HG03066 (cell line): ENCODE data around the gene CHST11.
A peak's percentile ranks its signal among the peaks of the same experiment; 100 is the strongest.

ENCODE experiments used
- ATAC-seq: cut with Tn5 transposase; IDR thresholded peaks from one replicate; pipeline ENCODE4 v1.9.1; 2021; ENCODE audit warnings: low read depth; ENCODE audit not compliant: unreplicated experiment

CHST11 gene

DNA sequence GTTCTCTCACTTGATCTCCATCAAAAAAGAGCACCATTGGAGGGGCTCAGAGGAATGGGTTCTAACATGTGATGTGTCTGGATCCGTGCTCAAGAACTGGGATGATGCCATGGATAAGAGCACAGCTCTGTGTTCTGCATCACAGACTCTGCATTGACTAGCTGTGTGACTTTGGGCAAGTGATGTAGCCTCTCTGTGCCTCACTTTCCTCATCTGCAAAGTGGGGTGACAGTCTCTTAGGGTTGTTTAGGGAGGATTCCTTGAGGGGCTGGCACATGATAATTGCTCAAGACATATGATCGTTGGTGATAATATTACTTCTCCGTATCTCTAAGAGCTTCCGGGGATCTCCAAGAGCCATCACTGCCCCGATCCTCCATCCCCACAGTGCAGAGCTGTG is 202.3 kb downstream of the CHST11 start:
- no peak for ATAC-seq

DNA sequence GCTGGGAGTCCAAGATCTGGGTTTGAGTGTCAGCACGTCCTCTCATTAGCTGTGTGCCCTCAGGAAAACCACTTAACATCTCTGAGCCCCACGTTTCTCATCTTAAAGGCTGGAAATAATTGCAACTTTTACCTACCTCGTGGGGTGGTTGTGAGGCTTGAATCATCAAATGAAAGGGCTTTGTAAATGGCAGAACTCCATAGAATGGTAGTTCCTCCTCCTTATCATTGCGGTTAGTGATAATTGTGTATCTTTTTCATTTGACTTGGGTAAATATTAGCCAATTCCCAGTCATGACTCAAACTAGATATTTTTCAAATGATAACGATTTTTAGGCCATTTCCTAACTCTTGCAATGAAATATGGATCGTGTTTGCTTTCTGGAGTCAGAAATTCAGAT is 205.5 kb downstream of the CHST11 start:
- no peak for ATAC-seq

DNA sequence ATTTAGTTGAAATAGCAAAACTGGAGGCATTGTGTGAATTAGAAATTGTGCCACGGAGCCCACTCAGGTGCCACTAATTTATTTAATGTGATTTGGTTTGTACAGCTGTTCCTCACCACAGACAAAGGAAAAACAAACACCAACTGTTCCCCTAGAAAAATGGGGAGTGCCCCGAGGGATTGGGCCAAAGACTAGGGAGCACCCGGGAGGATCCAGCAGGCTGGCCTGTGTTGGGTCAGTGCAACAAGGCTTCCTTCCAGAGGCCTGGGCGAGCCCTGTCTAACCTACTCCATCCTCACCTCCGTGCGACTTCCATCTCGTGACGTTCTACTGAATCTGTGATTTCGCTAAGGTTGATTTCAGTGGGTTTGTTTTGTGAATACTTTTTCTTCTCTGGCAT is 206.2 kb downstream of the CHST11 start:
- ATAC-seq: no peak

DNA sequence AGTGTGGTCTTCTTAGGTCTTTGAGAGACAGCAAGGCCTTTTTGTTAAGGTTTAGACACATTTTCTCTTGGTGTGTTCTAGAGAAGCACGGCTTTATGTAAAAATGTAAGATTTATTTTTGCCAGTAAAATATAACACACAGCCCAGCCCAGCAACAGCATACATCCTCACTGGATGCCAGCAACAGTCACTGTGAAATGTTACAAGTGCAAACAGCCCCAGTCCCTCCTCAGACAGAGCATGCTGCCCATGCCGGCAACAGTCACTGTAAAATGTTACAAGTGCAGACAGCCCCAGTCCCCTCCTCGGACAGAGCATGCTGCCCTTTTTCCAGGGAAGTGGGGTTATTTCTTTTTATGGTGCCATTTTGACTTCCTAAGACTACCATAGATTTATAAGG is 207.6 kb downstream of the CHST11 start:
- no peak for ATAC-seq

DNA sequence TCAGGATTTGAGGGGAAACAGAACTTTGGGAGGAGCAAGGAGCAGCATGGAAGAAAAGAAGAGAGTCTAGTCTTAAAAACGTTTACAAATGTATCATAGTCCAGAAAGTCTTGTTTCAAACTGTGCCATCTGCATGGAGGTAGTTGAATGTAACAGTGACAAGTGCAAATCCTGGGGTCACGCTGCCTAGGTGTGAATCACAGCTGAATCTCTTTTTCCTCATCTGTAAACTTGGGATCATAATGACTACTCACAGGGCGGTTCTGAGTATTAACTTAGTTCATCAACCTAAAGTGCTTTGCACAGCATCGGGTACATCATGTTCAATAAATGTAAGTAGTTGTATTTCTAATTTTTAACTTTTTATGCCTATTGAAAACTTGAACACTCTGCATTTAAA is 208.5 kb downstream of the CHST11 start:
- no peak for ATAC-seq

DNA sequence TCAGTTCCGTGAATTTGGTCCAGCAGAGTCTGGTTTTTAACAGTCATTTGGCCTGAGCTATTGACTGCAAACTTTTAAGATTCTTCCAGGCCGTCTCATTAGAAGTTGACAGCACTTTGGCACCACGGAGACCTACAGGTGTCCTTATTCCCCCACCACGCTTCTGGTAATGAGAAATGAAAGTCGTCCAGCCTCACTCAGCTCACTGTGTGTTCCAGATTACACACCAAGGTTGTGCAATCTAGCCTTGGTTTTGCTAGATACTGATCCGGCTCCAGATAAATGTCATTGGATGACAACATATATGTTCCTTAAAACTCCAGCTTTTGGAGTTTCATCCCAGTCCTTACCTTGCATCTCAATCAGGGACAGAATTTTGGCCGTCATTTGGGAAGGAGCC is 210.4 kb downstream of the CHST11 start:
- no peak for ATAC-seq

DNA sequence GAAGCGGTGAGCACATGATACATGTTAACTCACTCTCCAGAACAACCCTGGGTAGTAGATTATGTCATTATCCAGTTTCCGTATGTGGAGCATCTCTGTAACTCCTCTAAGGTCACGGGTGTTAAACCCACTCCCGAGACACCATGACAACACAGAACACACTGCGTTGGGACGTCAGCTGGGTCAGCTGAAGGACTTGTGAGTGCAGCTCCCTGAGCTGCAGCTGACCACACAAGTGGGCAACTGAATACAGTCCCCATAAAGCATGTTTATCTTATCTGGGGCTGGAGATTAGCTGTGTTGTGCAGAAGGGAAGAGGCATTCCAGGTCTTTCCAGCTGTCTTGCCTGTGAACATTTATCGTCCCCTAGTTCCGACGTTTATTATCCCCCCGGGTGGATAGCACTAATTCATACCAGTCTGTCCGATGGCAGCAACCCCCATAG is 211.5 kb downstream of the CHST11 start:
- no peak for ATAC-seq

DNA sequence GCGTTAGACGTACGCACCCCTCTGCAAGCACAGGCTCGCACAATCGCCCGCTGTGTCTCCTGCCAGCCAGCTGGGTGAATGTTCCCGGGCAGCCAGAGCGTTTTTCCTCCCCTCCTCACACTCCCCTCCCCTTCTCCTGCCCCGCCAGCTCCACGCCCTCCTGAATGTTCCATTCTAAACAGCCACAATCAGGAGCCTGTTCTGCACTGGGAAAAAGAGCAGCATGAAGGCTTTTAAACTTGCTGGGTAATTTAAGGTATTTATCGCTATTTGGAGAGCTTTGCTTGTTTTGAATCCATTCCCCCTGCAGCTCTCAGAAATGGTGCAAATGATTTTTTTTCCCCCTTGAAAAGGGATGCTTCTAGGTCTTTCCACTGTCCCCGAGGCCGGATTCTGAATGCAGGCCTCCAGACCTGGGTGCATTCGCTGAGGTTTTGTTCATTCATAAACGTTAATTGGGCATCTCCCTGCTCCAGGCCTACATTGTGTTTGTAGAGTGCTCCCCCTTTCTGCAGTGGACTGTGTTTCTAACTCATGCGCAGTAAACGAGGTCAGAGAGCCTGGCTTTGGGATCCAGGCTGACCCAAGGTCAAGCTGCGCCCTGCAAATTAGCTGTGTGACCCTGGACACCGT is 212.5 kb downstream of the CHST11 start:
- ATAC-seq: no peak

DNA sequence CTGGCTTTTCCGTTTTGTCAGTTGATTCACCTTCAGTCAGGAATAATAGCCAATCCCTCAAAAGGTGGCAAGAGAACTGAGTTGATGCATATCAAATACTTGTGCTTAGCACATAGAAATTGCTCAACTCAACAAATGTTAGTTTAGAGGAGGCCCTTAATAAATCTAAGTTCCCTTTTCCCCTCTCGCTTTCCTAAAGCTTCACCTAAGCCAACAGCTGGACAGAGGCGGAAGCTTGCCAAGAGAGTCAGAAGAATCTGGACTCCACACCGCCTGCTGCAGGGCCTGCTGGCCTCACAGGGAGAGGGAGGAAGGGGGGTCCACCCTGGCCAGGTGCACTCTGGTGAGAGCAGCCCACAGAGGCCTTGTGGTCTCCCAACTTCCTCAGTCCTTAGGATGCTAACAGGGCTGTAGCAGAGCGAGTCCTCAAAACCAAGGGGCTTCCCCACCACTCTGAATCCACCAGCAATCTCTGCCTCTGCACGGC is 213.1 kb downstream of the CHST11 start:
- ATAC-seq: peak; percentile 76

DNA sequence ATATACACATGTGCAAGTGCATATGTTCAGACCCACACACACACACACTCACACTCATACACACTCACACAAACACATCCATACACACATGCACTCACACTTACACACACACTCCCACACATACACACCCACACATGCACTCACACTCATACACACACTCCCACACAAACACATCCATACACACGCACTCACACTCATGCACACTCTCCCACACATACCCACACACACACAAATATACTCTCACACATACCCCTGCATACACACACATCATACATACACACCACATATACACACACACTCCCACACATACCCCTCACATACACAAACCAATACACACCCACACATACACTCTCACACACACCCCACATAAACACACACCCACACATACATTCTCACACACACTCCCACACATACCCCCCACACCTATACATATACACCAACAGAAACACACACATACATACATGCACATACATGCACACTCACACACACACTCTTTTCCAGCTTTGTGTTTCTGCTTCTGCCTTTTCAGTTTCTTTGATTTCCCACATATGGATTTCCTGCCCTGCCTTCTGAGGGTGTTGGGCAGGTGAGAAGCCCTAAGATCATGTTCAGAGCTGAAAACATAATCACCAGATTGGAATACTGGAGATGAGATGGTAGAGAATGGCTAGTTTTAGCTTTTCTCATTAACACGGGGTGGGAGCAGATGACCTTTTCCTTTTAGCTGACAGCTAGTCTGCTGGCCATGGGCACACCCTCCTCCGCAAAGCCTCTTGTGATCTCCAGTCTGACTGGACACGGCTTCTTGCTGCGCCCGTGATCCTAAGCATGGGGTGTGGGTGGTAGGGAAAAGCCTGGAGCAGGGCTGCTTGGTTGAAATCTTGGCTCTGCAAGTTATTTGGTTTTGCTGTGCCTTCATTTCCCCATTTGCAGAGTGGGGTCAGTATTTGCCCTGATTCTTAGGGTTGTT is 214.0 kb downstream of the CHST11 start:
- no peak for ATAC-seq

DNA sequence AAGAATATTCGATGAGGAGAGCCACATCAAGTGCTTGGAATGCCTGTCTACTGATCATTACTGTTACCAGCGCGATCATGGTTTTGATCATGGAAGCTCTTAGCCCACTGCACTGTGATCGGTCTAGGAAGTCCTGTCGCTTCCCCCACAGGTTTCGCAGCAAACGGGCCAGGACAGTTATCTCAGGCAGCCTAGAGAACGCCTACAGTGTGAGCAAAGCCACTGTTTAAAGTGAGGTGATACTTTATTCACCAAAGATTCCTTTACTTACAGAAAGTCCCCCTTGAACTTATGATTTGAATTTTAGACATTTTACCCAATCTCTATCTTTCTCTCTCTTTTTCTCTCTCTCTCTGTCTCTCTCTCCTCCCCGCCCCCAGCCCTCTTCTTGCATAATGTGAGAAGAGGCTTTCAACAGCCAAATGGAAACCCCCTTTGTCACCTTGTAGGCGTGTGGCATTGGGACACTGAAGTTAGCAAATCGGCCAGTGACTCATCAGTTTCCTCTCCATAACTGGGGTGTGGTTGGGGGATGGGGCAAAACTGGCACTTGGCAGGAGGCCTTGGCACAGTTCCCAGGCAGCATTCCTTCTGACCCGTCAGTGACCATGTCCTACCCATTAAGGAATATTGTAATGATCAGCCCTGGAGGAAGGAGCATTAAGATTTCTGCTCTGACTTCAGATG is 214.8 kb downstream of the CHST11 start:
- peak; percentile 57 for ATAC-seq

DNA sequence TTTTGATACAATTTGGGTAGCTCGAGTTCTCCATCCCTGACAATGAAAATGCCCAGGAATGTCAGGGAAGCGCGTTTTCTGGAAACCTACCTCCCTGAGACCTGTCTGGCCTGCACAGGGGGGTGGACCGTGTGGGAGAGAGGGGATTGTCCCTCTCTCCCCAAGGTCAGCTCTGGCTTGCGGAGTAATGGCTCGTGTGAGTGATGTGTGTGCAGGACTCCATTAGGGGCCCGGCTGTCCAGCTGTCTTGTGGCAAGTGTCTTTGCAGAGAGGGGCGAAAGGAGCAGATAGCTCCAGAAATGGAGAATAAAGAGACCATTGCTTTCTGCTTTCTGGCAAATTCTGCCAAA is 215.3 kb downstream of the CHST11 start:
- ATAC-seq: no peak

DNA sequence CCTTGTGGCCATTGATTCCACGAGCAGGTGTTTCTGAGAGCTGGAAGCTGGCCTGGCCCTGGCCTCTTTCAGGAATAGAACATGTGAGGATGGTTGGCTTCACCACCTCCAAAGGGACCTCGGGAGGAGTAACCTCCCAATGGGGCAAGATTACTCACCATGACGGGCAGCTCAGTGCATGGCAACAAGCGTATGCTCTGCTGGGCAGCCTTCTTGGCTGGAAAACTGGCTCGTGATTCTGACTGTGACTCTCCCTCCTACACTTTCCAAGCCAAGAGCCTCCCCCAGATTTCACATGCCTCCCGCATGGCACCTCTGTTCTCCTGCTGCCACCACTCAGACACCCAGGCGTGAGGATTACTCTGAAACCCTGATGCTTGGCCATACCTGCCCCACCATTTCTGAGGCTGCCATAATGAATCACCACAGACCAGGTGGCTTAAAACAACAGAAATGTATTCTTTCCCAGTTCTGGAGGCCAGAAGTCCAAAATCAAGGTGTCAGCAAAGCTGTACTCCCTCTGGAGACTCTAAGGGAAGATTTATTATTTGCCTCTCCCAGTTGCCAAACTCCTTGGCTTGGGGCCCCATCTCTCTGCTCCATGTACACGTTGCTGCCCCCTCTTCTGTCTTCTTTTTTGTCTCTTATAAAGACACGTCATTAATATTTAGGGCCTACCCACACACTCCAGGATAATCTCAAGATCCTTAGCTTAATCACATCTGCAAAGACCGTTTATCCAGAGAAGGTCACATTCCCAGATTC is 215.9 kb downstream of the CHST11 start:
- ATAC-seq: no peak

DNA sequence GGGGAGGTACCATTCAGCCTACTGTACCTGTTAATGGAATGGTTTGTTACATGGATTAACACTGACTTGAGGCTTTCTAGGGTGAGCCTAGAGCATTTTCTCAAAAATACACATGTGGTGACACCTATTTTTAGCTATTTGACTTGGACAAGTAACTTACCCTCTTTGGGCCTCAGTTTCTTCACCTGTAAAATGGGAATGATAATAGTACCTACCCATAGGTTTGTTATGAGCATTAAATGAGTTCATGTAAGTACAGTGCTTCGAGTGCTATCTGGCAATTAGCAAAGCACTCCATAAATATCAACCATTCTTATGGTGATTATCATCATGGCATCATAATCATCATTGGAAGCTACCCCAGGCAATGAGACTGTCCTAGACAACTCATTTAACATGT is 216.5 kb downstream of the CHST11 start:
- ATAC-seq: no peak

DNA sequence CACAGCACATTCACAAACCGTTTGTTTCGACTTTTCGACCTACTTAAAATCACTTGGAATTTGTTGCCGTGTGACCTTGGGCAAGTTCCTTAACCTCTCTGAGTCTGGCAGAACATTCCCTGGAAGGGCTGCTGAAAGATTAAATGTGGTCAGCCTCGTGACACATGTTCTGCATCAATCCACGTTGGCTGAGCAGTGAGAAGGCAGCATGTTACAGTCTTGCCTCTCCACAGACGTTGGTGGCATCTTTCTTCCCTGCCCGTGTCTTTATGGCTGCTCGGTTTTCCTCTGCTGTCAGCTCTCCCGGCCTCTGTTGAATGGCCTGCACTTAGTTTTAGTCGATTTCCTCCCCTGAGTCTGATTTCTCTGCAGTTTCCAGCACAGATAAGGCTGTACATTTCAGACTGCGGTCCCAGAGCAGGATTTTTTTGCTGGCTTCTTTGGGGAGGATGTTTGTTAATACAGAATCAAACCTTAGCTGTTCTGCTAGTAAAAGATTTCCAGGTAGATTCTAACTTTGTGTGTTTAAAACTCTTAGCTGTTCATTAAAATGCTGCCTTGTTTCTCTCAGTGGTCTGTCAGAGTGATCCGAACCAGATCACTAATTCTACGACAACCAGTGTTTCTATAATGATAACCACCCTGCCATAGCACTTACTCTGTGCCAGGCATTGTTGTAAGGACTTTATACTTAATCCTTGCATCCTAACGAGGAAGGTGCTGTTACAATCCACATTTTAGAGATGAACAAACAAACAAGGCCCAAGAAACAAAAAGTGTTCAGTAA is 217.1 kb downstream of the CHST11 start:
- ATAC-seq: no peak

DNA sequence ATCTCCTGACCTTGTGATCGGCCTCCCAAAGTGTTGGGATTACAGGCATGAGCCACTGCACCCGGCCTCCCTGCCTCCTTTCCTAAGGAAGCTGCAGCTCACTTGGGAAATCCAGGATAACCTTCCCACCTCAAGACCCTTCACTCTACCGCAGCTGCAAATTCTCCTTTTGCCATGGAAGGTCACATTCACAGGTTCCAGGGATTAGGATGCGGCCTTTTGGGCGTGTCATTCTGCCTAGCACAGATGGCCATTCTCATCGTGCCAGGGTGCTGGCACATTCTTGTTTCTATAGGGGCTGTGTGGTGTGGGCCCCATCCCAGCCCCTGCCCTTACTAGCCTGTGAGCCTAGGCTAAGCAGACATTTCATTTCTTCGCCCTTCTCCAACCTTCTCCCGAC is 219.9 kb downstream of the CHST11 start:
- no peak for ATAC-seq

DNA sequence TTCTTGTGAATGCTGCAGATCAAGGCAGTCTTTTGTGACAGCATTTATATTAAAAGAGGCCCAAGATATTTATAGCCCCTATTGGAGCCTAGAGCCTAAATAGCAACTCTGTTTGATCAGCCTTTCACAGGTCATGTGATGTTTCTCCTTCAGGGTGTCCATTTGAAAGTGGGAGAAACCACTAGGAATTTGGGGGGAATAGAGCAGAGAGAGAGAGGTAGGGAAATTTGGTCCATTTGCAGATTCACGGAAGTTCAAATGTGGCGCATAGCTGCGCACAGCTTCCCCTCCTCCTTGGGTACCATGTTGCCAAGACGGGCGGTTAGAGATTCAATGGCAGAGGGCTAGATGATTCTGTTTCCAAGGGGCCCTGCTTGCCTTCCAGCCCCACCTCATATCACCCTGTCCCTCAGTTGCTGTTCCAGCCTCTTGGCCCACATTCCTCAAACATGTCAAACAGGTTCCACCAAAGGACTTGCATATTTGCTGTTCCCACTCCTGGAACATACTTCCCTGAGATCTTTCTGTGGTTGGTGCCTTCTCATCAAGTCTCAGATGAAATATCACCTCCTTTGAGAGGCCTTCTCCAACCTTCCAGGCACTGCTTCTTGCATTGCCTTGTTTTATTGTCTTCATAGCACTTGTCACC is 220.8 kb downstream of the CHST11 start:
- ATAC-seq: no peak

DNA sequence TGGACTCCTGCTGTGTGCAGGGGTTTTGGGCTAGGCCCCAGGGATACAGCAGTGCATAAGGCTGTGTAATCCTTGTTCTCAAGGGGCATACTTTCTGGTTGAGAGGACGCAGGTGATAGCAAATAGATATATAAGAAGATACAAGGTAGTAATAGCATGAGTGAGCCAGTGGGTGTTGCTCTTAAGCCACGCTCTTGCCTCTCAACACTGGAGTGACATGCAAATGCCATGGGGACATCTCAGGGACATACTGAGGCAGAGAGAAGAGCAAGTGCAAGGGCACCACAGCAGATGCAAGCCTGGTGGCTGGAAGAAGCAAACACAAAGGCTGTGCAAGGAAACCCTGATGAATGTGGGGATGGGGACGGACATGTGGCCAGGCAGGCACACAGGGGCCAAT is 223.3 kb downstream of the CHST11 start:
- ATAC-seq: no peak

DNA sequence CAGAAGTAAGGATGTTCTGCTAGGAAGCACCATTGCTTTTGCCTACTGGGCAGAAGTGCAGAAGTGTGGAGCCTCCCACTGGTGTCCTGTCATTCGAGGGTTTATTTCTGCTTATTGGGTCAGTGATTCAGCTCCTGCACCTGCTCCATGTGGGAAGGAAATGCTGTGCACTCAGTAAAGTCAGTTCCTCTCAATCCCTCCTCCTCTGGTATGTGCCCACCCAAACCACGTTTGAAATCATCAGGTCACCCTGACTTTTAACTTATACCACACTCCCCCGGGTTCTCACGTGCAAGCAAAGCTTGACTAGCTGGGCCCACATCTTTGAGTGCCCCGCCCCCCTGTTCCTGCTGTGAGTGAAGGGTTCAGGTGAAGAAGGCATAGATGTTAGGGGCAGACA is 223.7 kb downstream of the CHST11 start:
- no peak for ATAC-seq
